ENCODE data around the gene GRAMD2A.

GRAMD2A gene

DNA sequence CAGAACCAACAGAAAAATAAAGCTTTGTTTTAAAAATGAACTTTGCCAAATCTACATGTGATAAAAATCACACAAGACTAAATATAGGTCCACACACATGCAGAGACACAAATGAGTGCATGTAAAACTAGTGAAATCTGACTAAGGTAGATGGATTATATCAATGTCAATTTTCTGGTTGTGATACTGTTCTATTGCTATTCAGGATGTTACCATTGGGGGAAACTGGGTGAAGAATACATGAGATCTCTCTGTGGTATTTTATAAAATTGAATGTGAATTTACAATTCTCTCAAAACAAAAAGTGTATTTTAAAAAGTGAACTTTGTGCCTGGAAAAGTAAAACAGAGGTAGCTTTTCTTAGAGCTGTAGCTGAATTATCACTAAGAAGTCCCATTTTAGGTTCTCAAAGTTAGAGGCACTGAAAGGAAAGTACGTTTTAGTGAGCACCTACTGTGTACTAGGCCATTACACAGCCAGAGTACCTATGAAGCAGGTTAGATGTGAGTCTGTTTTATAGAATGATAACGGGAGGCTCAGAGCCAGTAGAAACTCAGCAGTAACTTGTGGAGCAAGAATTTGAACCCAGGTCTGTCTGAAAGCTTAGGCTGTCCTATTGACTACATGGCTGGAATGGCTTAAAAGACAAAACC, 8.2 kb downstream of the GRAMD2A start:
- in situ Hi-C loops (cut with MboI; ENCODE audit: low sequenced_read_pairs): no loop called here

- in situ Hi-C loops (cut with MboI; ENCODE audit: low sequenced_read_pairs): no loop called here
Observed at GRCh38 chr15:72184165-72184811, 13.3 kb downstream of the GRAMD2A start.

GRCh38 chr15:72183781-72184164, 13.8 kb downstream of the GRAMD2A start:
- in situ Hi-C loops (cut with MboI; ENCODE audit: low sequenced_read_pairs): no loop called here

DNA sequence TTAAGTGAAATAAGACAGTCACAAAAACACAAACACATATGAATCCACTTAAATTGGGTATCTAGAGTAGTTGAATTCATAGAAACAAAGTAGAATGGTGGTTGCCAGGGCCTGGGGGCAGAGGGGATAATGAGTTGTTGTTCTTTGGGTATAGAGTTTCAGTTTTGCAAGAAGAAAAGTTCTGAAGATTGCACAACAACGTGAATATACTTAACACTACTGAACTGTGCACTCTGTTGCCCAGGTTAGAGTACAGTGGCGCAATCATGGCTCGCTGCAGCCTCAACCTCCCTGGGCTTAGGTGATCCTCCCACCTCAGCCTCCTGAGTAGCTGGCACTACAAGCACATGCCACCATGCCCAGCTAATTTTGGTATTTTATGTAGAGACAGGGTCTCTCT, 14.9 kb downstream of the GRAMD2A start:
- in situ Hi-C loops (cut with MboI; ENCODE audit: low sequenced_read_pairs): no loop called here

GRCh38 chr15:72182244-72182643, 15.3 kb downstream of the GRAMD2A start:
- in situ Hi-C loops (cut with MboI; ENCODE audit: low sequenced_read_pairs): no loop called here

- in situ Hi-C loops (cut with MboI; ENCODE audit: low sequenced_read_pairs): no loop called here
Observed at GRCh38 chr15:72180761-72181324, 16.7 kb downstream of the GRAMD2A start.

GRCh38 chr15:72179950-72180581, 17.5 kb downstream of the GRAMD2A start:
- in situ Hi-C loops (cut with MboI; ENCODE audit: low sequenced_read_pairs): no loop called here

- in situ Hi-C loops (cut with MboI; ENCODE audit: low sequenced_read_pairs): no loop called here
Observed at GRCh38 chr15:72178976-72179585, 18.5 kb downstream of the GRAMD2A start.

GRCh38 chr15:72176743-72177142, 20.8 kb downstream of the GRAMD2A start:
- in situ Hi-C loops (cut with MboI; ENCODE audit: low sequenced_read_pairs): no loop called here

DNA sequence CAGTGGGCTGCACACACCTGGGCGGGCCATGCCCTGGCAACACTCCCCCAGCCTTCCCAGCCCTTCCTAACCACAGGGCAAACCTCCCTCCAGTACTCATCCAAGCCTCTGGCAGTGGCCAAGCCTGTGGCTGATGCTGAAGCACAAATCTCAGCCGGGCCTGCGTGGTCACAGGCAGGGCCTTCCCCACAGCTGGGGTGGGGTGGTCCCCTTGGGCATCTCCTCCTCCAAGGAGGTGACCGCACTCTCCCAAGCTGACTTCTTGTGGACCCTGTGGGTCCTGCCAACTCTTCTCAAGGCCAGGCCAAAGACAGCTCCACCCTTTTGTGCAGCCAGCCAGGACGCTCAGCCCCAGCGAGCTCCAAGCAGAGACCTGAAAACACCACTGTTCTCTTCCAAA, 21.4 kb downstream of the GRAMD2A start:
- in situ Hi-C loops (cut with MboI; ENCODE audit: low sequenced_read_pairs): no loop called here

- in situ Hi-C loops (cut with MboI; ENCODE audit: low sequenced_read_pairs): no loop called here
Observed at GRCh38 chr15:72175186-72176044, 22.2 kb downstream of the GRAMD2A start.

- in situ Hi-C loops (cut with MboI; ENCODE audit: low sequenced_read_pairs): loop anchor here (25.0 kb wide), 1 partner anchor 412 kb away; no protein-coding TSS in a partner anchor
Observed at GRCh38 chr15:72174551-72175165, 22.9 kb downstream of the GRAMD2A start.

- in situ Hi-C loops (cut with MboI; ENCODE audit: low sequenced_read_pairs): loop anchor here (25.0 kb wide), 1 partner anchor 412 kb away; no protein-coding TSS in a partner anchor
Observed at GRCh38 chr15:72173864-72174550, 23.6 kb downstream of the GRAMD2A start.

DNA sequence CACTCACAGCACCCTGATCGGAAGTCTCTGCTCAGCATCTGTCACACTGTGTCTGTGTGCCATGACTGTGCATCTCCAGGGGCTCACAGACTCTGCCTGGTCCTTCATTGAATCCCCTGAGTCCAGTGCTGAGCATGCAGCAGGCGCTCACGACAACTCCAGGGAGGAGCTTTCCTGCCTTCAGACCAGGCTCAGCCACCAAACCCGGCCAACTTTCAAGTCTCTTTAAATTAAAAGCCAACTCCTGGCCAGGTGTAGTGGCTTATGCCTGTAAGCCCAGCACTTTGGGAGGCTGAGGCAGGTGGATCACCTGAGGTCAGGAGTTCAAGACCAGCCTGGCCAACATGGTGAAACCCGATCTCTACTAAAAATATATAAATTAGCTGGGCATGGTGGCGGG, 24.2 kb downstream of the GRAMD2A start:
- in situ Hi-C loops (cut with MboI; ENCODE audit: low sequenced_read_pairs): loop anchor here (25.0 kb wide), 1 partner anchor 411 kb away; no protein-coding TSS in a partner anchor

DNA sequence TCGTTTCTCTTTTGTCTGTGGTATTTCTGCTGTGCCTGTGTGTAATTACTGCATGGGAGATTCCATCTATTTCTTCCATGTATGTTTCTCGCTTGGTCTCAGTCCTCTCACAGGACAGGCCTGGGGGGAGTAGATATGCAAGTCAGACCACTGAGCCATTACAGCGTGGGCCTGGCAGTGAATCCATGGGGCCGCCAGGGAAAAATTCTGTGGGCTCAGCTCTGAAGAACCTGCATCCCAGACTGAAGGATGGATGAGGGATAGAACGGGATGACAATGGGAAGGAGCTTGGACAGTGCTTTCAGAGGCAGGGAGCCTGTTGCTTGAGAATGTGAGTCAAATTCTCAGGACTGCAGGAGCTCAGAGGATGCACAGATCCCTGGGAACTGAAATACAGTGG, 24.8 kb downstream of the GRAMD2A start:
- in situ Hi-C loops (cut with MboI; ENCODE audit: low sequenced_read_pairs): loop anchor here (25.0 kb wide), 1 partner anchor 410 kb away; no protein-coding TSS in a partner anchor

DNA sequence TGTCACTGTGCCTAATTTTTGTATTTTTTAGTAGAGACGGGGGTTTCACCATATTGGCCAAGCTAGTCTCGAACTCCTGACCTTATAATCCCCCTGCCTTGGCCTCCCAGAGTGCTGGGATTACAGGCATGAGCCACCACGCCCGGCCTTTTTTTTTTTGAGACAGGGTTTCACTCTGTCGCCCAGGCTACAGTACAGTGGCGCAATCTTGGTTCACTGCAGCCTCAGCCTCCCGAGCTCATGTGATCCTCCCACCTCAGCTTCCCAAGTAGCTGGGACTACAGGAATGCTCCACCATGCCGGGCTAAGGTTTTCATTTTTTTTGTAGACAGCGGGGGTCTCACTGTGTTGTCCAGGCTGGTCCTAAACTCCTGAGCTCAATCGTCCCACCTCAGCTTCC, 25.6 kb downstream of the GRAMD2A start:
- in situ Hi-C loops (cut with MboI; ENCODE audit: low sequenced_read_pairs): loop anchor here (25.0 kb wide), 1 partner anchor 410 kb away; no protein-coding TSS in a partner anchor

GRCh38 chr15:72170691-72171090, 26.9 kb downstream of the GRAMD2A start:
- in situ Hi-C loops (cut with MboI; ENCODE audit: low sequenced_read_pairs): loop anchor here (25.0 kb wide), 1 partner anchor 408 kb away; no protein-coding TSS in a partner anchor

GRCh38 chr15:72169921-72170611, 27.5 kb downstream of the GRAMD2A start:
- in situ Hi-C loops (cut with MboI; ENCODE audit: low sequenced_read_pairs): loop anchor here (25.0 kb wide), 1 partner anchor 408 kb away; no protein-coding TSS in a partner anchor

All from HL-60/S4 treated with retinoic acid at 250 ng/mL for 4 days and 3 days (cell line).